NCI-H1092 (cell line): Measurements from ENCODE around the gene MAJIN.

Source experiments
- DNase-seq: peaks from one replicate; lab custom pipeline; 2025; lab: John Stamatoyannopoulos, UW

The MAJIN gene

DNA sequence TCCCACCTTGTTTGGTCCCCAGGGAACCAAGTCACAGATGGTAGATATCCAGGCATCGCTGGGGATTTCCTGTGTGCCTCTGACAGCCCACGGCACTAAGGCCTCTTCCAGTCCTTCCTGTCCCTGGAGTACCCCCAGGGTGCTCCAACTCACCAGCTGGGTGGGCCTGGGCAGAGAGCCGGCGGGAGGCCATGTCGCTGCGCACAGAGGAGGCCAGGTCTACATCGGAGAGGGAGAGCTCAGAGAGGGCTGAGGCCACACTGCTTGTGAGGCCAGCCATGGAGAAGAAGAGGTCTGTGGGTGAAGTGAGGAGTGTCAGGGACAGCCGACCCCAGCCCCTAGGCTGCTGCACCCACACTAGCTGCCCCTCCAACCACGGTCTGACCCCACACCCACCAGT, 60.2 kb downstream of the MAJIN start:
- no peak for DNase-seq

DNA sequence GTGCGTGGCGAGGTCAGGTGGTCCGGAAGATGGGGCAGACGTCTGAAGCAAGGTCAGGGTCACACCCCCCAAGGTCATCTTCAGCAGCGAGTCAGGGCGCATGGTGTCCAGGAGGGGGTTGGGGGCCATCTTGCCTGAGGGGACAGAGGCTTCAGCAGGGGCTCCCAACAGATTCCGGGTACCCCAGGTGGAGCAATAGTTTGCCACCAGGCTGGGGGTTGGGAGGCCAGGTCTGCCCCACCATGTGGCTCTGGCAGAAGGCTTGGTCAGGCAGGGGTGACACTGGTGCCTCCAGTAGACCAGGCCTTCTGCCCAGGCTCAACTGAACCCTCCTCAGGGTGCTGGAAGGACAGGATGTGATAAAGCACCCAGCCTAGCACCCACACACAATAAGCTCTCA, 60.8 kb downstream of the MAJIN start:
- DNase-seq: no peak

DNA sequence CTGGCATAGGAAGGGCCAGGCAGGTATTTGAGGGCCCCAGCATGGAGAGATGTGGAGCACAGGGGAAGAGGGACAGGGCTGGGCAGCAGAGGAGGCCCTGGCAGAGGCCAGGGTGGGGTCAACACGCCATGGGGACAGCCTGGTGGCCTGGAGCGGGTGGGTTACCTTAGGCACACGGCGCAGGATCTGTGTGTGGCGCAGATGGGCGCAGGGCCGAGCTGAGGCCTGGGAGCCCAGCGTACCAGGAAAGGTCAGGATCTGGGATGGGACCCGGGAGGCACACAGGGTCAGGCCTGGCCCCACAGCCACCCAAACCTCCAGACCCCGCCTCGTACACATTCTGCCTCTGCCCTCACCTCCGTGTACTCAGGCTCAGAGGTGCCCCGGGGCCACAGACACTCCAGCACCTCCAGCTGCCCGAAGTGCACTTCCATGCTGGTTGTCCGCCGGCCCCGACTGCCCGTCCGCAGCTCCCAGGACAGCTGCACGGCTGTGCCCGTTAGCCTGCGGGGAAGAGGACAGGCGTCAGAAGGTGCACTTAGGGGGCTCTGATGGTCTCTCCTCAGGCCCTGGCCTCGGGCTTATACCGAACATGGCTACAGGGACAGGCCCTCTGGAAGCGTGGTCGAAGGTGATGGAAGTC, 61.3 kb downstream of the MAJIN start:
- DNase-seq: no peak

DNA sequence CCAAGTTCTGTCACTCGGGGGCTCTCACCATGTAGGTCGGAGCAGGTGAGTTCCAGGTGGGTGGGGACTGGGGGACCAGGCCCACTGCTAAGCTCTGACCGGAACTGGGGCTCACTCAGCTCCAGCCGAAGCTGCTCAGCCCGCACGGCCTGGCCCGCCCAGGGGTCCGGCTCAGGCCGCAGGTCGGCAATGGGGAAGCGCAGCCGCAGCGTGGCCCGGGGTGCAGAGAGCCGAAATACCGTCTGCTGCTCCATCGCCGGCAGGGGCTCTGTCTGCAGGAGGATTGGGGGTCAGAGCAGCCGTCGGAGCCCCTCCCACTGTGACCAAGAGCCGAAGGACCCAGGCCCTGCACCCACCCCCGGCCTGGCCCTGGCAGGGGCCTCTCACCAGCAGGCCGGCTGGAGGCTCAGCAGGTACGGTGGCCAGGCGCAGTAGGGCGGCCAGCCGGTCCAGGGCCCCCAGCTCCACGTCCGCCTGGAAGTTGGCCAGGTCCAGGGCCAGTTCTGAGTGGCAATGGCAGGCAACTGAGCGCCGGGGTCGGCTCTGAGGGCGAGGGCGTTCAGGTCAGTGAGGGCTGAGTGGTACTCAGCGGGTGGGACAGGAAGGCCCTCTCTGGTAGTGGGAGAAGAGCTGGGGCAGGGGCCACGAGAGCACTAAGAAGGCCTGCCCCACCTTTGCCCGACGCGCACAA, 62.1 kb downstream of the MAJIN start:
- DNase-seq: no peak

DNA sequence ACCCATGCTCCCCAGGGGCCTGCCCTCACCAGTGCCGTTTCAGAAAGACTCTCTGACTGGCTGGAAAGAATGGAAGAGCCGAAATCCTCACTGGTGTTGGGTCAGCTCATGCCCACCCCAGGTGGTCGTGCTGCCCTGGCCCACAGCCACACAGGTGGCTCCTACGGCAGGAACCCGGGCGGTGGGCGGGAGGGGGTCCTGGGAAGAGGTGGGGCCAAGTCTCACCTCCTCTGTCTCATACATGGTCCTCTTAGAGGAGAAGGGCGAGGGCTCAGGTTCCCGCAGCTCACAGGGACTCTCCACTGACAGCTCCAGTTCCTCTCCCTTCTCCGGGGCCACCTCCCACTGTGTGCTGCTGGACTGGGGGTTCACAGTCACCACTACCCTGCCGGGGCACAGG, 63.1 kb downstream of the MAJIN start:
- DNase-seq: no peak

DNA sequence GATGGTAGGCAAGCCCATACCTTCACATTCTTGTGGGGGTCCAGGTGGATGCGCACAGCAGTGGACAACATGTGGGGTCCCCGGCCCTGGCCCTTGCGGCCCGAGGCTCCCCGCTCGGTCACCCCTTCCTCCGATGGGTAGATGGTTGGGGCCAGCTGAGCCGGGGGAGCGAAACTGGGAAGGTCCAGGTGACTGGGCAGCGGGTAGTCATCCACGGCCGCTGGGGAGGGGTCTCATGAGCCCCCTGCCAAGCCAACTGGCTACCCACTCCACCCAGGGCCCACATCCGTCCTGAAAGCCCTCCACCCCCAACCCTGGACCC, 65.6 kb downstream of the MAJIN start:
- DNase-seq: no peak

DNA sequence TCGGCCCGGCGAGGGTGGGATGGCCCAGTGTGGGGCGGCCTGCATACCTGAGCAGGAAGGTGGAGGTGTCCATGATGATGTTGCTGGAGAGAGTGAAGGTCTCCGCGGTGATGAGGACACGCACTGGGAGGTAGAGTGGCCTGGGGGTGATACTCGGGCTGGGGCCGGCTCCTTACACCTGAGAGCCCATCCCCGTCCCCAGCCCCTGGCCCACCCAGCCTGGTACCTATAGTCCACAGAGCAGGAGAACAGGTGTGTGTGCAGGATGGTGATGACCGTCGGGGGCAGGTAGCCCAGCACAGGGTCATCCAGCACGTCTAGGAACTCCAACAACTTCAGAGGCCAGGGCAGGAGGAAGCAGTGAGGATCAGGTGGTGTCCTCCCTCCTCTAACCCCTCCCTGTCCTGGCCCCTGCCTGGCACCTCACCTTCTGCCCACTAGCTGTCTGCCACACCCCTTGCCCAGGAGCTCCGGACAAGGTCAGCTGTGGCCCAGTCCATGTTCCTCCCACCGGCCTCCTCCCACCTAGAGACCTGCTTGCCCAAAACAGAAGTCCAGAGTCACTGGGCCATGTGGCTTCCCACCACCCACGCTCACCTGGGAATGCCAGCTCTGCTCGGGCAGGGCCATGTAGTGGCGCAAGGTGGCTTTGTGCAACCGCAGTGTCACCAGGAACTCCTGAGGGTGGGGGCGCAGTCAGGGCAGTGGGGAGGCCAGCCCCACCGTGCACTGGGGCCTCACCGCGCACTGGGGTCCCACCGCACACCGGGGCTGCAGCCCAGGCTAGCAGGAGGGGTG, 66.2 kb downstream of the MAJIN start:
- no peak for DNase-seq

DNA sequence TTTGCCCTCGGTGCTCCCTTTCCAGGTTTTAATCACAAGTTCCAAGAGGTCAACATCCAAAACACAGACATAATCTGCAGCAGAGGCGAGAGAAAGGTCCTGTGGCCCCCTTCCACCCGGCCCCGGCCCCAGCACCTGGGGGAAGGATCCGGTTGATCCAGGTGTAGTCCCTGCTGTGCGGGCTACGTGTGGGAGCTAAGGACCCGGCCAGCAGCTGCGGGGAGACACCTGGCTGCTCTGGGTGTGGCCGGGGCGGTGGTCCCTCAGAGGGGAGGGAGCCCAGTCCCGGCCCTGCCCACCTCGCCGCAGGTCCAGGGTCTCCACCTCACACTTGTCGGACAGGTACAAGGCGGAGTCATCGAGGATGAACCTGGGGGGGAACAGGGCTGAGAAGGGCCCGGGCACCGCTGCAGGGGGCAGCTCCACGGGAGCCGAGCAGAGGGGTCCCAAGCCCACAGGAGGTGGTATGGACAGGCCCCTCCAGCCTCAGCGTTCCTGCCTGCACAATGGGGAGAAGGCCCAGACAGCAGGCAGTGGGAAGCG, 68.5 kb downstream of the MAJIN start:
- DNase-seq: no peak

DNA sequence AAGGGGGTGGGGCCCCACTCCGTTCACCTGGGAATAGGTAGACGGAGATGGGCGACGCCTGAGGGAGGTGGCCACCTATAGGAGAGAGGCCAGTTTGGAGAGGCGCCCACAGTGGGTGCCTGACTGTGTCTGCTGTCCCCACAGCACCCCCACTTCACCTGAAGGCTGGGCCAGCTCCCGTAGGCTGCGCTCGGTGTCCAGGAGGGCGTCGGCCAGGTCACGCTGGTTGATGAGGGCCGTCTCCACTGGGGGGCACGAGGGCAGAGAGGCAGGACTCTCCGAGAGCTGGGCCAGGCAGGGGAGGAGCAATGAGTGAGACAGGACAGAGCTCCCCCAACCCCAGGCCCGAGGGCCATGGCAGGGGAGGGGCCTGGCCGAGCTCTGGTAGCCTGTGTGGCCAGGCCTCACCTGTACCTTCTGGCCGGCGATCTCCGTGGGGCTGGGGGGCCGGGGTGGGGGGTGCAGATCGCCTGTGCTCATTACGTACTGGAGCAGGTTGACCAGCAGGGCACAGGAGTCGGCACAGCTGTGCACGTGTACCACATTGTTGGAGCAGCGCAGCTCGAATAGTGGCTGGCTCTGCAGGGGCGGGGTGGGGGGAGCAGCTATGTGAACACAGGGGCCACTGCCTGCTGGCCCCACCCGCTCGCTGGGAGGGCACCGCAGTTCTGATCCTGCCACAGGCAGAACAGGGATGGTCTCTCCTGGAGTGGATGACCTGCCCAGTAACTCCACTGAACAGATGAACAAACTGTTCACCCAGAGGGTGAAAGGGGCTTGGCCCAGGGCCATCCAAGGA, 69.6 kb downstream of the MAJIN start:
- no peak for DNase-seq

DNA sequence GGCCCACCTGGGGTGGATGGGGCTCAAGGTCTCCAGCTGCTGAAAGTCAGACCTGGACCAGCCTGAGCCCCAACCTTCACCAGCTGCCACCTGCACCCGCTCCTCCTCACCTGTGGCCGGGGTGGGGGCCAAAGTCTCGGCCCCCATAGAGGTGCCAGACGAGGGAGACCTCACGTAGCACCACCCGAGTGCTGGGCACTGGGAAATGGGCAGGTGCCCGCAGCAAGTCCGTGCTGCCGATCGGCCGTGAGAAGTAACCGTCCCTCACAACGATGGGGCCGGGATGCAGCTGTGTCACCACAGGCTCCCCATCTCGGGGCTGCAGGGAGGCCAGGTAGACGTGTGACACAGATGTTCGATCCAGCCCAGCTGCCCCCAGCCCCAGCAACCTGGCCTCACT, 71.1 kb downstream of the MAJIN start:
- no peak for DNase-seq

DNA sequence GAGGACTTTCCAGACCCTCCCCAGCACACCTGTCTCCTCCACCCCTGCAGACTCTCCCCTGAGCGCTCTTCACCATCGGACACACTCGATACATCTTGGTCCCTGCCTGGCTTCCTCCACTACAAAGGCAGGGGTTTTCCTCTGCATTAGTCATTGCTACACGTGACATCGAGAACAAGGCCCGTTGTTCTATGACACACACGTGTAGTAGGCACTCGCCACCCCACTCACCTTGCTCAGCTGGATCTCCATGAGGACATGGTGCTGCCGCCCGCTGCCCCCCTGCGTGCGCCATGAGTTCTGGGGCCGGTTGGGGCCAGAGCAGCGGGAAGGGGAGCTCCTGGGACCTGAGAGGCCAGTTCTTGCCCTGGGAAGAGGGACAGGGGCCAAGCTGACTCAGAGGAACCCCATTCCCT, 71.6 kb downstream of the MAJIN start:
- no peak for DNase-seq

DNA sequence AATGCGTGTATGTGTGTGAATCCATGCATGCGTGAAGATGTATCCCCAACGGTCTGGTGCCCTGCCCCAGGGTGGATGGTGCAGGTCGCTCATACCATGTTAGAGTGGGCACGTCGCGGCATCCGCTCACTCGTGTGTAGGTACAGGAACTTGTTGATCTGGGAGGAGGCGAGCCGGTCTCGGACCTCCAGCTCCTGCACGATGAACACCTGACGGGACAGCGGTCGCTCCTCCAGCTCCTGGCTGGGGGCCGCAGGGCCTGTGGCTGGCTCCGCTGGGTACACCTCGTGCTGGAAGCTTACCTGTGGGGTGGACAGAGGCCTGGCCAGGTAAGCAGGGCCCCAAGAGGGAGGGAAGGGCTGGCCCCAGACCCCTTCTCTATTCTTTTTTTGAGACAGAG, 73.4 kb downstream of the MAJIN start:
- no peak for DNase-seq

DNA sequence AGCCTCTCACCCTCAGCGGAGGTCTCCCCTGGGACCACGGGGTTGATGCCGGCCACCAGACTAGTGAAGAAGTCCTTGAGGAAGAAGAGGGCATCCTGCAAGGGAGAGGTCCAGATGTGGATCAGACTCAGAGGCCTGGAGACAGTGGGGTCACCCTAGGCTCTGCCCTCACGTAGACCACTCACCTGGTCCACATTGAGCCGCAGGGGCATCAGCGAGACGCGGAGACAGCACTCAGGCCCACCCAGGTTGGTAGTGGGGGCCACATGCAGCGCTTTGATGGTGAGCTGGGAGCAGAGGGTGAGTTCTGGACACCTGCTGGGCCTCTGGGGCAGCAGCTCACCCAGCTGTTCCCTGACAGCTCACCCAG, 73.8 kb downstream of the MAJIN start:
- no peak for DNase-seq

DNA sequence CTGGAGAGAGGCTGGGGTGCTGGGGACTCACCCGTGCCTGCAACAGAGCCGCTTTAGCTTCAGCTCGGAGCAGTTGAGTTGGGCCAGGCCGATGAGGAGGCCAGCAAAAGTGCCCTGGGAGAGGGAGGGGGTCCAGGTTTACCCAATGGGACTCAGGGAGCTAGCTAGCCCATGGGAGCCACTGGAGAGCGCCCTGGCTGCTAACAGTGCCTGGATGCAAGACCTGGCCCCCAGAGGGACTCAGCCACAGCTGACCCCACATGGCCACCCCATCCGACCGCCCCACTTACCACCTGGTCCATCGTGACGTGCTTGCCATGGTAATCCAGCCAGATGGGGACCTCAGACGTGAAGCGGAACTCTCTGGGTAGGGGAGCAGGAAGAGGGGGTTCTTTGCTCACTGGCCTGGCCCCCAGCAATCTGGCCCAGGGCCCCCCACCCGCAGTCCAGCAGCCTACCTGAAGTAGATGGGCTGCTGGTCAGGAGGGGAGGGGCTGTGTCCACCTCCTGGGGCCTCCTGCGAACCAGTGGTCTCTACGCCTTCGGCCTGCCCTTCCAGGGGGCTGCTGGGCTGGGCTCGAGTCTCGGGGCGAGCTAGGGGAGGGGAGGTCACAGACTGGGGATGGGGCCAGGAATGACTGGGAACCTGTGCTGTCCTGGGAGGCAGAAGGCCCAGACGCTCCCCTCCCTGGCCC, 74.4 kb downstream of the MAJIN start:
- no peak for DNase-seq

DNA sequence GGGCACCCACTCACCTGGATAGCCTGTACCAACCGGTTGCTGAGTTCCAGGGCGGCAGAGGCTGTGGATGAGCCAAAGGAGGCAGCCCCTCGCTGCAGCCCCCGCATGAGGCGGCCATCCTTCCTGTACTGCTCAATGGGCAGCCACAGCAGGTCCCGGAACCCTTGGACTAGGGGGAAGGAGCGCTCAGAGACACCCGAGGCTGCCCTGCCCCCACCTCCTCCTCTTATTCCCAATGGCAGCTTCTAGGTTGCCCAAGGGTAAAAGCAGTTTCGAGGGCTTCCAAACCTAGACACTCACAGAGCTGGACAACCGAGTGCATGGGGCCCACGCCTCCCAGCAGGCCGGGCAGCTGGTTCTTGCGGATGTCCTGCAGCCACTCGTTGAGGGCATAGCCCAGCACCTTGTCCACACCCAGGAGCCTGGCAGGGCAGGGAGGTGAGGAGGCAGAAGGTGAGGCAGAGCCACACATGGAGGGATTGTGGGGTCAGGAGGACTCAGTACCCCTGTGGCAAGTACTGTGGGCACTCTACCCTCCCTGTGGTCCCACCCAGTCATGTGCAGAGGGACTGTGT, 75.4 kb downstream of the MAJIN start:
- DNase-seq: no peak

DNA sequence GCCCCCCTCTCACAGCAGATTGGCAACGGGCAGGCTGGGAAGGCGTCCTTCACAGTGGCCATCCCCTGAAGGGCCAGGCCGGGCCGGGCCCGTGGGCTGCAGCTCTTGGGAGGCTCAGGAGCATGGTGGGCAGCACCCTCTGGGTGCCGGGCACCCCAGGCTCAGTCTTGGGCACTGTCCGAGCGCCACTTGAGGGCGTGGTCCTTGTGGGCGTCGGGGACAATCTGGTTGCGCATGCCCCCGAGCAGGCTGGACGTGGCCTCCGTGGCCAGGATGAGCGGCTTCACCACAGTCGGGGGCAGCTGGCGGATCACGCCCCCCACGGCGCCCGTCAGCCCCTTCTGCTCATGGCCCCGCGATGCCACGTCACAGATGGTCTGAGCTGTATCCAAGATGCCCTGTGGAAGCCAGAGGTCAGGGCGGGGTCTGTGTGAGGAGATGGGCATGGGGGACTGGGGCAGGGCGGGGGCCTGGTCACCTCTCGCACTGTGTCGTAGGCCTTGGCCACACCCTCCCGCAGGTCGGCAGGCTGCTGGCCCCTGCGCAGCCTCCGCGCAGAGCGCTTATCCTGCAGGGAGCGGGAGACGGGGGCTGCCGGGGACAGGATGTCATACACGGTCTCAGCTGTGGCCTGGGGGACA, 77.0 kb downstream of the MAJIN start:
- no peak for DNase-seq

DNA sequence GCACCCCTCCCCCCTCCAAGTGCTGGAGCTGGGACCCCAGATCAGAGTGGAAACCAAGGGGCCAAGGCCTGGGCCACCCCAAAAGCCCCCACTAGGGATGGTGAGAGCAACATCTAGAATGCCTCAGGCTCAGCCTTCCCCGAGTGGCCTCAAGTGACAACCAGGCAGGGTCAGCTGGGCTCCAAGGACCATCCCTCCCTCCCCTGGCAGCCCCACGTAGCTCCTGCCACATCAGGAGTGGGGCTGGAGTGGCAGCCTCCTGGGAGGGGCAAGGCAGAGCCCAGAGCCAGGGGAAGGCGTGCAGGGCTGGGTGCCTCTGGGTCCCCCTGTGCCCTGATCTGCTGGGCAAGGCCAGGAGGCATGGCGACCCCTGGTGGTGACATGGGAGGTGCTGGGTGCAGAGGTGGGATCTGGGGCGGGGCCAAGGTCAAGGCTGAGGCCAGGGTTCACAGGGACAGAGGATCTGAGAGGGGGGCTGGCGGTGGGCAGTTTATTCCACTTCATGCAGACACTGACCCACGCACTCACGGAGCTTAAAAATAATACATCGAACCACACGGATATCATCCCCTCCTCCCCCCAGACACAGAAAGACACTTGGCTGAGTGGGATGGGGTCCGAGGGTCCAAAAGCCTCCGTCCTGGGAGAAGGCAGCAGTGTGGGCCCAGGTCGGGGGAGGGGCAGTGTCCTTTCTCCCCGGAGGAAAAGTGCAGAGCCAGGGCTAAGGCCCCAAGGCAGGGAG, 77.7 kb downstream of the MAJIN start:
- DNase-seq: peak; percentile 57

DNA sequence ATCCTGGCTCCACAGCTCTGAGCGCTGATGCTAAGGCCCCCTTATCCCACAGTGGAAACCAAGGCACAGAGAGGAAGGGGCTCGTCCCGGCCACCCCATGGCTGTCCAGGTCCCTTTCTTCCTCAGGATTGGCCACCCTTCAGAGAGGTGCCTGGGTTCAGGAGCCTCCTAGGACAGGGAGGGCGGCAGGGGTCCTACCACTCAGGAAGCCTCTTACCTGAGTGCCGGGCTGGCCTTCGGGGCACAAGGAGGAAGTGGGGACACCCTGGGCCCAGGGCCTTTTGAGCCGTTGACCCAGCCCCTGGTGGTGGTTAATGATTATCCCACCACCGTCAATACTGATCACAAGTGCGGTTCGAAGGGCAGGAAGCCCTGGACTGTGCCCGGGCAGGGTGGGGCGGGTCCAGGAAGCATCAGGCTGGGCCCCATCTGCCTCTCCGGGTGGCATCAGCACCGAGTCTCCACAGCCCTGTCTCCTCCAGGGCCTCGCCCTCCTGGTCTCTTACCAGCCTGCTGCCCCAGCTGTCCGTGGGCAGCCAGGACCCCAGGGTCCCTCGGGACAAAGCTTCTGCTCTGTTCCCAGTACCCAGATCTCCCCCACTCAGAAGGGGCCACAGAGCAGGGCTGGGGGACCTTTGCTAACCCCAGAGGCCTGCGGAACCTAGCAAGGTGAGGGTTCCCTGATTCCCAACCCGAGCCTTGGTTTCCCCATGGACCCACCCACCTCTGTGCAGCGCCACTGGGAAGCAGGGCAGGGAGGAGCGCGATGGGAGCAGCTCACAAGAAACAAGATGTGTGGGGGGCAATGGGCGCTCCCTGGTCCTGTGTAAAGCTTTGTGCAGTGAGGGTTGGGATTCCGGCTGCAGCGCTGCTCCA, 78.5 kb downstream of the MAJIN start:
- DNase-seq: no peak

DNA sequence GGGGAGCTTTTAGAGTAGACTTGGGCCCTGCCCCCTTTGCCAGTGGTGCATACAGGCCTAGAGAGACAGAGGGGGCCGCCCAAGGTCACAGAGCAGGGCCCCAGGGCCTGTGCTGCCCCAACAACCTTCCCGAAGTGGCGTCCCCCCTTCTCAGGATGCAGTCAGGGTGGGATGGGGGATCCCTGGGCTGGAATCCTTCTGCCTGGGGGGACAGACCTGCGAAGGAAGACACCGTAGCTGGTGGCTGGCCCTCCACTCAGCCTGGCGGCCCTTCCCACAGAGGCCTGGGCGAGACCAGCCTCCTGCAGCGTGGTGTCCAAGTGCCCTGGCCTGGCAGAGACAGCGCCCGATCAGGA, 79.1 kb downstream of the MAJIN start:
- no peak for DNase-seq
